ENCODE results near the gene ABAT. TPM values are rescaled to one million over a fixed set of nuclear protein-coding genes. Genes with fewer than 3 reads are reported as not detected.

The ABAT gene
- total RNA-seq, 4 donors from 2014 or later = 9.6 to 24.0 (median 21.3) TPM

- 88 to 96% methylated on average over 3 of the region's 3 CpGs for WGBS, 2 donors
- no peak overlapping the region for H3K27ac ChIP-seq
- H3K4me1 ChIP-seq = no peaks in the 10 kb centered on the region
- no peaks in the 10 kb centered on the region for H3K27me3 ChIP-seq
- no peak overlapping the region for H3K4me3 ChIP-seq
- no peaks in the 10 kb centered on the region for H3K9me3 ChIP-seq
- TF ChIP-seq CTCF (IDR thresholded peaks at IDR 0.05) (no peak), POLR2A (IDR thresholded peaks at IDR 0.05) (no peak), EP300 (IDR thresholded peaks at IDR 0.05) (no peak)
- peaks cover 0 to 55% (median 0%) of the 10 kb centered on the region in 3 donors for H3K36me3 ChIP-seq
- no peak for DNase-seq (ENCODE audit: low spot score in 2 of 2)
These were observed 6.9 kb upstream of the ABAT start for GRCh38 chr16:8667492-8667891.

- Histone ChIP-seq H3K36me3 (peaks cover 0 to 55% (median 0%) of the 10 kb centered on the region in 3 donors), H3K4me1 (no peaks in the 10 kb centered on the region), H3K27ac (no peak overlapping the region), H3K27me3 (no peaks in the 10 kb centered on the region), H3K9me3 (no peaks in the 10 kb centered on the region), H3K4me3 (no peak overlapping the region)
- DNase-seq (ENCODE audit: low spot score in 2 of 2) = no peak
- 85 to 88% methylated on average over 5 of the region's 5 CpGs for WGBS, 2 donors
- TF ChIP-seq EP300 (IDR thresholded peaks at IDR 0.05) = no peak
- TF ChIP-seq CTCF (IDR thresholded peaks at IDR 0.05) = no peak
- TF ChIP-seq POLR2A (IDR thresholded peaks at IDR 0.05) = no peak
These were observed 6.3 kb upstream of the ABAT start for GRCh38 chr16:8668113-8668512.

GRCh38 chr16:8669481-8669880 lies 4.9 kb upstream of the ABAT start:
- no peak for TF ChIP-seq EP300 (IDR thresholded peaks at IDR 0.05)
- no peak for TF ChIP-seq CTCF (IDR thresholded peaks at IDR 0.05)
- TF ChIP-seq POLR2A (IDR thresholded peaks at IDR 0.05) = no peak
- peaks cover 0 to 43% (median 0%) of the 10 kb centered on the region in 3 donors for H3K36me3 ChIP-seq
- no peak overlapping the region for H3K4me3 ChIP-seq
- H3K4me1 ChIP-seq = peaks cover 0 to 4% (median 0%) of the 10 kb centered on the region in 4 donors
- 42 to 100% methylated on average over 1 of the region's 1 CpG for WGBS, 2 donors
- H3K9me3 ChIP-seq = no peaks in the 10 kb centered on the region
- no peak for DNase-seq (ENCODE audit: low spot score in 2 of 2)
- no peak overlapping the region for H3K27ac ChIP-seq
- H3K27me3 ChIP-seq = no peaks in the 10 kb centered on the region

- 64 to 75% methylated on average over 1 of the region's 1 CpG for WGBS, 2 donors
These were observed 4.3 kb upstream of the ABAT start for GRCh38 chr16:8670014-8670560.

More at GRCh38 chr16:8670014-8670560, 4.3 kb upstream of the ABAT start:
- Histone ChIP-seq H3K4me1 (peaks cover 0 to 9% (median 4%) of the 10 kb centered on the region in 4 donors), H3K27me3 (no peaks in the 10 kb centered on the region), H3K9me3 (no peaks in the 10 kb centered on the region), H3K27ac (no peak overlapping the region), H3K4me3 (no peak overlapping the region), H3K36me3 (peaks cover 0 to 37% (median 0%) of the 10 kb centered on the region in 3 donors)
- no peak for DNase-seq (ENCODE audit: low spot score in 2 of 2)
- TF ChIP-seq CTCF (IDR thresholded peaks at IDR 0.05) (no peak), EP300 (IDR thresholded peaks at IDR 0.05) (no peak), POLR2A (IDR thresholded peaks at IDR 0.05) (no peak)

Data from tibial nerve (tissue), 4 donors.